ENCODE measurements around the gene ALG11.
"Not testable (repeated sequence)": the region's sequence is repeated elsewhere in the genome, so short reads cannot be mapped to it uniquely, and the experiment has no call there.

The ALG11 gene

DNA sequence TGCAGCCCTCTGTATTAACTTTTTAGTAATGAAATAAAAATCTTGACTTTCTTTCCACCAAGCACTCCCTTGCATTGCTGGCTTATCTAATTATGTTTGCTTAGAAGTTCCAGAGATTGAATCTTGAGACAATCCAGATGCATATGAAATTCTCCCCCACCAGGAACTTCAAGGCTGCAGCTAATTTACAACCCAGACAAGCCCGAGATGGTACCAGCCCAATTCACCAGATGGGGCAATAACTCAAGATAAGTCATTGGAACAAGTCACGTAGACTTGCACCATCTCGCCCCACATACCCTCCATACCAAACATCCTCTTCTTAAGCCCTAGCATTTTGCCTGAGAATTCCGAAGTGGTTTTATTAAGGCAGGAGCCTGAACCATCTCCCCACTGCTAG, 41.3 kb downstream of the ALG11 start:
- no peaks in the 10 kb centered on the region for H3K36me3 ChIP-seq (ENCODE audit: insufficient read depth, low read length)
- H3K27ac ChIP-seq (ENCODE audit: low read depth, low read length, poor library complexity, severe bottlenecking) = no peak overlapping the region
- no peaks in the 10 kb centered on the region for H3K4me1 ChIP-seq (ENCODE audit: insufficient read depth, low read length, severe bottlenecking)
- no peaks in the 10 kb centered on the region for H3K79me2 ChIP-seq (ENCODE audit: insufficient read depth, low read length)
- H3K9me2 ChIP-seq (ENCODE audit: low read depth, low read length) = no peaks in the 10 kb centered on the region
- no peaks in the 10 kb centered on the region for H4K20me1 ChIP-seq (ENCODE audit: insufficient read depth, low read length)
- no peak overlapping the region for H3K9ac ChIP-seq (ENCODE audit: low read length)
- no peaks in the 10 kb centered on the region for H3K27me3 ChIP-seq (ENCODE audit: insufficient read depth, low read length)
- no peaks in the 10 kb centered on the region for H3K9me3 ChIP-seq (ENCODE audit: low read length)
- H3K4me2 ChIP-seq (ENCODE audit: low read length) = no peak overlapping the region
- no peak overlapping the region for H3K4me3 ChIP-seq (ENCODE audit: low read depth, low read length, poor library complexity, severe bottlenecking)
- no peak overlapping the region for H2AFZ ChIP-seq (ENCODE audit: low read length)
- TF ChIP-seq EZH2 (IDR thresholded peaks at IDR 0.05; ENCODE audit: borderline replicate concordance, low read length) = no peak
- TF ChIP-seq, protein P1, sequence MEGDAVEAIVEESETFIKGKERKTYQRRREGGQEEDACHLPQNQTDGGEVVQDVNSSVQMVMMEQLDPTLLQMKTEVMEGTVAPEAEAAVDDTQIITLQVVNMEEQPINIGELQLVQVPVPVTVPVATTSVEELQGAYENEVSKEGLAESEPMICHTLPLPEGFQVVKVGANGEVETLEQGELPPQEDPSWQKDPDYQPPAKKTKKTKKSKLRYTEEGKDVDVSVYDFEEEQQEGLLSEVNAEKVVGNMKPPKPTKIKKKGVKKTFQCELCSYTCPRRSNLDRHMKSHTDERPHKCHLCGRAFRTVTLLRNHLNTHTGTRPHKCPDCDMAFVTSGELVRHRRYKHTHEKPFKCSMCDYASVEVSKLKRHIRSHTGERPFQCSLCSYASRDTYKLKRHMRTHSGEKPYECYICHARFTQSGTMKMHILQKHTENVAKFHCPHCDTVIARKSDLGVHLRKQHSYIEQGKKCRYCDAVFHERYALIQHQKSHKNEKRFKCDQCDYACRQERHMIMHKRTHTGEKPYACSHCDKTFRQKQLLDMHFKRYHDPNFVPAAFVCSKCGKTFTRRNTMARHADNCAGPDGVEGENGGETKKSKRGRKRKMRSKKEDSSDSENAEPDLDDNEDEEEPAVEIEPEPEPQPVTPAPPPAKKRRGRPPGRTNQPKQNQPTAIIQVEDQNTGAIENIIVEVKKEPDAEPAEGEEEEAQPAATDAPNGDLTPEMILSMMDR (IDR thresholded peaks at IDR 0.05; ENCODE audit: low read length) = no peak
- no peaks in the 10 kb centered on the region for H3F3A ChIP-seq (ENCODE audit: insufficient read depth, low read length)

DNA sequence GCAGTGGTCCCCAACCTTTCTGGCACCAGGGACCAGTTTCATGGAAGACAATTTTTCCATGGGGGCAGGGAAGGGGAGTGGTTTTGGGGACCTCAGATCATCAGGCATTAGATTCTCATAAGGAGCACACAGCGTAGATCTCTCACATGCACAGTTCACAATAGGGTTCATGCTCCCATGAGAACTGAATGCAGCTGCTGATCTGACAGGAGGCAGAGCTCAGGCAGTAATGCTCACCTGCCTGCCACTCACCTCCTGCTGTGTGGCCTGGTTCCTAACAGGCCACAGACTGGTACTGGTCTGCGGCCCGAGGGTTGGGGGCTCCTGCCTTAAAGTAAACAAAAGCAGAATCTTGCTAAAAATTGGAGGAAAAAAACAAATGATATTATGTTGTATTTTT, 48.9 kb downstream of the ALG11 start:
- not testable (repeated sequence) for H3K79me2 ChIP-seq (ENCODE audit: insufficient read depth, low read length); H3K9me2 ChIP-seq (ENCODE audit: low read depth, low read length); H3K4me2 ChIP-seq (ENCODE audit: low read length); H3F3A ChIP-seq (ENCODE audit: insufficient read depth, low read length); H3K27ac ChIP-seq (ENCODE audit: low read depth, low read length, poor library complexity, severe bottlenecking); H2AFZ ChIP-seq (ENCODE audit: low read length); H4K20me1 ChIP-seq (ENCODE audit: insufficient read depth, low read length); H3K9me3 ChIP-seq (ENCODE audit: low read length); H3K4me1 ChIP-seq (ENCODE audit: insufficient read depth, low read length, severe bottlenecking); H3K36me3 ChIP-seq (ENCODE audit: insufficient read depth, low read length); H3K27me3 ChIP-seq (ENCODE audit: insufficient read depth, low read length); H3K4me3 ChIP-seq (ENCODE audit: low read depth, low read length, poor library complexity, severe bottlenecking); H3K9ac ChIP-seq (ENCODE audit: low read length)

DNA sequence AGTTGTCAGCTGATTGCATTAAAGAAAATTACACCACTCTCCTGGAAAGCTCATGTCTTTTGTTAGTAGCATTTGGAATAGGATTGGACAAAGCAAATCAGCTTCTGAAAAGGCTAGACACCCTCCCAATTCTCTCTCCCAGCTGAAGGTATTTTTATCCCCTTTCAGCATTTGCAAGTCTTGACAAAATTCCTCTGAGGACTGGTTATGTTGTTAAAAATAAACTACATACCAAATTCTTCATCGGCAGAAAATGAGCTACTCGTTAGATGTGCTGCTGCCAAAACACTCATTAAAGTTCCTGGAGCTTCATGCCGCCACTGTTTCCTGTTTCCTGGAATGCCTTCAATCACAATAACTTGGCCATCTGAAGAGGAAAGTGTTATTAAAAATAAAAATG, 49.4 kb downstream of the ALG11 start:
- Histone ChIP-seq H4K20me1 (ENCODE audit: insufficient read depth, low read length) (no peaks in the 10 kb centered on the region), H3K36me3 (ENCODE audit: insufficient read depth, low read length) (no peaks in the 10 kb centered on the region), H2AFZ (ENCODE audit: low read length) (no peak overlapping the region), H3K4me3 (ENCODE audit: low read depth, low read length, poor library complexity, severe bottlenecking) (no peak overlapping the region), H3K4me1 (ENCODE audit: insufficient read depth, low read length, severe bottlenecking) (no peaks in the 10 kb centered on the region), H3F3A (ENCODE audit: insufficient read depth, low read length) (no peaks in the 10 kb centered on the region), H3K4me2 (ENCODE audit: low read length) (no peak overlapping the region), H3K27me3 (ENCODE audit: insufficient read depth, low read length) (no peaks in the 10 kb centered on the region), H3K79me2 (ENCODE audit: insufficient read depth, low read length) (no peaks in the 10 kb centered on the region), H3K27ac (ENCODE audit: low read depth, low read length, poor library complexity, severe bottlenecking) (no peak overlapping the region), H3K9me2 (ENCODE audit: low read depth, low read length) (no peaks in the 10 kb centered on the region), H3K9me3 (ENCODE audit: low read length) (0 out of 2 replicates have a peak, but pooled peaks cover 4% of the 10 kb centered on the region), H3K9ac (ENCODE audit: low read length) (no peak overlapping the region)
- no peak for TF ChIP-seq EZH2 (IDR thresholded peaks at IDR 0.05; ENCODE audit: borderline replicate concordance, low read length)
- TF ChIP-seq, protein P1 (IDR thresholded peaks at IDR 0.05; ENCODE audit: low read length) = no peak

DNA sequence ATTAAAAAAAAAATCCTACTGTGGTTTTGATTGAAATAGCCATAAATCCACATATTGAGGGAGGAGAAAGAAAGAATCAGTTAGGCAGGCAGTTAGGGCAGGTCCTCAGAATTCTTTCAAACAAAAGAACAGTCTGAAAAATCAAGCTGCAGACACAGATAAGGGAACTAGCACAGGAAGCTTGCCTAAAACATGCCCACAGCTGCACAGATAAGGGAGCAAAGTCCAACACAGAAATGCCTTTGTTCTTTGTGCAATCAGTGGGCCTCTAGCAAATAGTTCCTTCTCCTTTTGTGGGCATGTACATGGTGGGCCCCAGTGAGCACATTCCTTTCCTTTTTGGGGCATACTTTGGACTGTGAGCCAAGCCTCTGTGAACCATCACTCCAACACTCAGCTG, 55.0 kb downstream of the ALG11 start:
- no peaks in the 10 kb centered on the region for H3F3A ChIP-seq (ENCODE audit: insufficient read depth, low read length)
- H3K4me1 ChIP-seq (ENCODE audit: insufficient read depth, low read length, severe bottlenecking) = no peaks in the 10 kb centered on the region
- no peak overlapping the region for H3K4me3 ChIP-seq (ENCODE audit: low read depth, low read length, poor library complexity, severe bottlenecking)
- H3K9me2 ChIP-seq (ENCODE audit: low read depth, low read length) = no peaks in the 10 kb centered on the region
- H2AFZ ChIP-seq (ENCODE audit: low read length) = no peak overlapping the region
- H3K79me2 ChIP-seq (ENCODE audit: insufficient read depth, low read length) = no peaks in the 10 kb centered on the region
- peaks cover 8% of the 10 kb centered on the region; the same call in 1 of the 2 replicates for H3K9me3 ChIP-seq (ENCODE audit: low read length)
- no peaks in the 10 kb centered on the region for H4K20me1 ChIP-seq (ENCODE audit: insufficient read depth, low read length)
- no peak overlapping the region for H3K9ac ChIP-seq (ENCODE audit: low read length)
- H3K4me2 ChIP-seq (ENCODE audit: low read length) = no peak overlapping the region
- H3K27me3 ChIP-seq (ENCODE audit: insufficient read depth, low read length) = no peaks in the 10 kb centered on the region
- no peak overlapping the region for H3K27ac ChIP-seq (ENCODE audit: low read depth, low read length, poor library complexity, severe bottlenecking)
- TF ChIP-seq, protein P1 (IDR thresholded peaks at IDR 0.05; ENCODE audit: low read length) = no peak
- no peak for TF ChIP-seq EZH2 (IDR thresholded peaks at IDR 0.05; ENCODE audit: borderline replicate concordance, low read length)
- H3K36me3 ChIP-seq (ENCODE audit: insufficient read depth, low read length) = no peaks in the 10 kb centered on the region
